Activated CD4-positive, alpha-beta T cell treated with anti-CD3 and anti-CD28 coated beads, Interleukin-2, amount 10 ng/mL, durations not matched to agents 24 days and 14 days (primary cell): ENCODE results near the gene RNF14. TPM values are rescaled to one million over a fixed set of nuclear protein-coding genes. Genes with fewer than 3 reads are reported as not detected.
A peak's percentile ranks its signal among the peaks of the same experiment; 100 is the strongest.

Source experiments
- DNase-seq: peaks from one replicate; pipeline ENCODE4 v3.0.0; 2022
- H3K27ac Mint-ChIP-seq: one replicate; pipeline ENCODE4 v1.8.0; 2022; ENCODE audit warnings: mild to moderate bottlenecking, mixed read lengths
- H3K27me3 Mint-ChIP-seq: one replicate; pipeline ENCODE4 v1.8.0; 2022; ENCODE audit warnings: mixed read lengths
- H3K36me3 Mint-ChIP-seq: one replicate; pipeline ENCODE4 v1.8.0; 2022; ENCODE audit warnings: low read depth, mild to moderate bottlenecking, mixed read lengths
- H3K4me1 Mint-ChIP-seq: one replicate; pipeline ENCODE4 v1.8.0; 2021; ENCODE audit warnings: mixed read lengths
- H3K4me3 Mint-ChIP-seq: one replicate; pipeline ENCODE4 v1.8.0; 2022; ENCODE audit warnings: mild to moderate bottlenecking, moderate library complexity, mixed read lengths
- H3K9me3 Mint-ChIP-seq: one replicate; pipeline ENCODE4 v1.8.0; 2021; ENCODE audit warnings: mixed read lengths
- intact Hi-C: fragments of 100-400 bp; cut with micrococcal nuclease; formaldehyde crosslinking; loops from one replicate; pipeline ENCODE4 v1.15.1; 2023
- total RNA-seq: library from RNA; stranded (reverse); gene quantifications from 2 replicates; pipeline ENCODE4 v1.2.3, GENCODE V29; 2022

RNF14 gene
- total RNA-seq, 1 donor from 2014 or later, result 32.2 TPM

DNA sequence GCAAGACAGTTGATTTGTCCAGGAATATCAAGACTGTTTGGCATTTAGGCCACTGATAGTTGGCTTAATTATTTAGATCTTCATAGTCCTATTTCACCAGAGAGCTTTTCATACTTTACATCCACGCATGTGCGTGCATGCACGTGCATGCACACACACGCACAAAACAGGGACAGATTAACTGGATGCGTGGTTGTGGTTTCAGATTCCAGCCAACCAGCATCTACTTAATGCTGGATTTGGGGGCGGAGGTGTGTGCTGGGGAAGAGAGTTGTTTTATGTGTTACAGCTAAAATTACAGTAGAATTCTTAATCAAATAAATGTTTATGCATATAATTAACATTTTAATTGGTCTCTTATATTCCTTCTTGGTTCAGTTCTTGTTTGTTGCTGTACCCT, 7.3 kb downstream of the RNF14 start:
- no peak overlapping the region for H3K27ac Mint-ChIP-seq
- intact Hi-C loops, result no loop called here
- peaks cover 48% of the 10 kb centered on the region for H3K36me3 Mint-ChIP-seq
- DNase-seq, result no peak
- H3K4me1 Mint-ChIP-seq, result peaks cover 17% of the 10 kb centered on the region
- no peak overlapping the region for H3K4me3 Mint-ChIP-seq
- no peaks in the 10 kb centered on the region for H3K27me3 Mint-ChIP-seq
- no peaks in the 10 kb centered on the region for H3K9me3 Mint-ChIP-seq

DNA sequence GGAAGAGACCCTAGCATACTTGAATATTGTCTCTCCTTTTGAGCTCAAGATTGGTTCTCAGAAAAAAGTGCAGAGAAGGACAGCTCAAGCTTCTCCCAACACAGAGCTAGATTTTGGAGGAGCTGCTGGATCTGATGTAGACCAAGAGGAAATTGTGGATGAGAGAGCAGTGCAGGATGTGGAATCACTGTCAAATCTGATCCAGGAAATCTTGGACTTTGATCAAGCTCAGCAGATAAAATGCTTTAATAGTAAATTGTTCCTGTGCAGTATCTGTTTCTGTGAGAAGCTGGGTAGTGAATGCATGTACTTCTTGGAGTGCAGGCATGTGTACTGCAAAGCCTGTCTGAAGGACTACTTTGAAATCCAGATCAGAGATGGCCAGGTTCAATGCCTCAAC, 9.5 kb downstream of the RNF14 start:
- Mint-ChIP-seq H3K27ac (no peak overlapping the region), H3K9me3 (no peaks in the 10 kb centered on the region), H3K27me3 (no peaks in the 10 kb centered on the region), H3K4me1 (peaks cover 12% of the 10 kb centered on the region), H3K36me3 (peaks cover 55% of the 10 kb centered on the region), H3K4me3 (no peak overlapping the region)
- intact Hi-C loops, result no loop called here
- DNase-seq, result no peak

DNA sequence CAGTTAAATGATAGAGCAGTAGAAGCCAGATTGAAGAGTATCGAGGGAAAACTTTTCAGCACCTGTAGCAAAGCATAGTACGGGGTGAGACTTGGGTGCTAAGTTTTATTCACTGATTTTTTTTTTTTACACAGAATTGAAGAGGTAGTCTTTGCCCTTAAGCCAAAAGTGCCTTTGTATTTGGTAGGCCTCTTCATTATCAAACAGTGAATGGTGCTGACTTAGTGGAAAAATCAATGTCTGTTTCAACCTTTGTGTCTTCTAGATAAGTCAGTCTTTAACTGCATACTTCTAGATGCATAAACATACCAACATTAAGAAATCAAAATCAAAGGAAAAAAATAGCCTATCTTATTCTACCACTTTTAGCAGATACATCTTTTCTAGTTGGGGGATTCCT, 13.7 kb downstream of the RNF14 start:
- no peak for DNase-seq
- Mint-ChIP-seq H3K27me3 (no peaks in the 10 kb centered on the region), H3K36me3 (peaks cover 60% of the 10 kb centered on the region), H3K27ac (no peak overlapping the region), H3K4me3 (no peak overlapping the region), H3K9me3 (no peaks in the 10 kb centered on the region), H3K4me1 (no peaks in the 10 kb centered on the region)
- intact Hi-C loops, result no loop called here

DNA sequence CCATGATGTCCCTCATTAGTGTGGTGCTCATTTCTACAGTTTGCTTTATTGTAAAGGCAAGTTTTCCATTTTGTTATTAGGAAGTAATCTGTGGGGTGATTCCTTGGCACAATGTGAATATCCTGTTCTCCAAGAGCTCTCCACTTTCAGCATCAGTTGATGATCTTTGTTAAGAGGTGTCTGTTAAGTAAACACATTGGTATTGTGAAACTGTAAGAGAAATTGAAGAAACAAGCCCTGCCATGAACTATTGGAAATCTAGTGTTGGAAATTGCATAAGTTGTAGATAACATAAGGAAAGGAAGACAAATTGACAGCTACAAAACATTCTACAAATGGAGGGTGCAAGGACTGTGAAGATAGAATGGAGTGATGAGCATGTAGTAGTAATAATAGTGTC, 17.2 kb downstream of the RNF14 start:
- Mint-ChIP-seq H3K27ac (no peak overlapping the region), H3K36me3 (peaks cover 39% of the 10 kb centered on the region), H3K4me1 (no peaks in the 10 kb centered on the region), H3K9me3 (no peaks in the 10 kb centered on the region), H3K27me3 (no peaks in the 10 kb centered on the region), H3K4me3 (no peak overlapping the region)
- no peak for DNase-seq
- intact Hi-C loops, result no loop called here

DNA sequence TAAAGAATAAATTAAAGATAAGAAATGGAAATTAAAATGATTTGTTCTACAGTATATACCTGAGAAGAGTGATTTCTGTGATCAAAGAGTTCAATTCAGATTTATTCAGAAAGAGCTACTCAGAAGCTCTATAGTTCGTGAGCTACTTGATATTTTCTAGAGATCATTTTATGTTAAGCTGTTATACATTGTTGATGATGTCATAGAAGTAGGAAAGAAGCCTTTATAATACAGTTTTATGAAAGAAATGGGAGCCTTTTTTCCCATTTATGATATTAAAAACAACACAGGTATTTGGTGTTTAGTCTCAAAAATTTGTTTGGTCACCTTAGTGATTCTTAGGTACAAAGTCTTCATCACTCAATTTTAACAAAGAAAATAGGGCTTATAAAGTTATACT, 20.8 kb downstream of the RNF14 start:
- Mint-ChIP-seq H3K4me3 (no peak overlapping the region), H3K9me3 (no peaks in the 10 kb centered on the region), H3K4me1 (peaks cover 3% of the 10 kb centered on the region), H3K27me3 (no peaks in the 10 kb centered on the region), H3K36me3 (peaks cover 37% of the 10 kb centered on the region), H3K27ac (no peak overlapping the region)
- intact Hi-C loops, result no loop called here
- no peak for DNase-seq

DNA sequence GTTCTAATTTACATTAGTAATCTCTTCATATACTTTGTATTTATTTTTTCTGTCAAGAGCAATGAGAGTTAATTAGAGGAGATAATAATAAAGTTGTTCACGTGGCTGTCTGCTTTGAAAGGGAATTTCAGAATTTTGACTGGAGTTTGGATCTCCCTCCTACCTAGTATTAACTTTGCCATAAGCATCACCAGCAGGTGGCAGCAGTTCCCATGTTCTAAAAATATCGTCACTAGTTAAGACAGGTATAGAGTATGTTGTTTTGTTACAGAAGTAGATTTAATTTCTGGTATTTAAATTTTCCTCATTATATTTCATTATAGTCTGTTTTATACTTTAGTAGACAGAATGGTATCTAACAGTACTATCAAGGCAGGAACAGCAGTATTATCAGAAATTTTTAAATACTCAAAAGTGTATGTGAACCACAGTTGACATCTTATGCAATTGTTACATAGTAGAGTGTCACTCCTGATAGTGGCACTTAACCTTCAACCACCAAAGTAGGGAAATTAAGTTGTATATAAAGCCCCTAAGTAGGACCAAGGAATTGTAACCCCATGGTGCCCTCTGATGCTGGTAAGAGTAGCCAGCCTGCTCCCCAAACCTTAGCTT, 23.6 kb downstream of the RNF14 start:
- no peaks in the 10 kb centered on the region for H3K9me3 Mint-ChIP-seq
- no peak overlapping the region for H3K4me3 Mint-ChIP-seq
- intact Hi-C loops, result loop anchor here (1.0 kb wide), 3 partner anchors 23 to 153 kb away; partner anchors contain the start of gene RNF14
- peaks cover 3% of the 10 kb centered on the region for H3K4me1 Mint-ChIP-seq
- no peak overlapping the region for H3K27ac Mint-ChIP-seq
- peaks cover 34% of the 10 kb centered on the region for H3K36me3 Mint-ChIP-seq
- no peaks in the 10 kb centered on the region for H3K27me3 Mint-ChIP-seq
- DNase-seq, result peak; percentile 93

DNA sequence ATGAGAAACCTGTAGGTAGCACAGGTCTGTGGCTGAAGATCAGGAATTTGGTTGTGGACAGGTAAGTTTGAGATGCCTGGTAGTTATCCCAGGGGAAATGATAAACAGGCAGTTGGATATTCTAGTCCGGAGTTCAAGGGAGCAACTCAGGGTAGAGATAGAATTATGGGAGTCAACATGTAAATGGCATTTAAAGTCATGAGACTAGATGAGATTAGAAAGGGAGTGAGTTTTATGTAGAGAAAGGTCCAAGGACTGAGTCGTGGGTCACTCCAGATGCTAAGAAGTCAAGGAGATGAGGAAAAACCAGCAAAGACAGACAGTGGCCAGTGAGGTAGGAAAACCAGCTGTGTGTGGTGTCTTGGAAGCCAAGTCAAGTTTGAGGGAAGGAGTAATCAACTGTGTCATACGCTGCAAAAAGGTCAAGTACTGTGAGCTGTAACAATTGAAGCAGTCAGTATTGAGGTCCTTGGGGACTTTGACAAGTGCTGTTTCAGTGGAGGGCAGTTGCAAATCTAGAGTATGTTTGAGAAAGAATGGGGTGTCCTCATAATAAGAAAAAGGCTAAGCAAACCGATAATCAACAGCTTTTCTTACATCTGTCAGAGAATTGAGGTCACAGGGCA, 25.7 kb downstream of the RNF14 start:
- no peak for DNase-seq
- intact Hi-C loops, result no loop called here
- Mint-ChIP-seq H3K36me3 (peaks cover 35% of the 10 kb centered on the region), H3K4me3 (no peak overlapping the region), H3K4me1 (peaks cover 3% of the 10 kb centered on the region), H3K27me3 (no peaks in the 10 kb centered on the region), H3K9me3 (no peaks in the 10 kb centered on the region), H3K27ac (no peak overlapping the region)

DNA sequence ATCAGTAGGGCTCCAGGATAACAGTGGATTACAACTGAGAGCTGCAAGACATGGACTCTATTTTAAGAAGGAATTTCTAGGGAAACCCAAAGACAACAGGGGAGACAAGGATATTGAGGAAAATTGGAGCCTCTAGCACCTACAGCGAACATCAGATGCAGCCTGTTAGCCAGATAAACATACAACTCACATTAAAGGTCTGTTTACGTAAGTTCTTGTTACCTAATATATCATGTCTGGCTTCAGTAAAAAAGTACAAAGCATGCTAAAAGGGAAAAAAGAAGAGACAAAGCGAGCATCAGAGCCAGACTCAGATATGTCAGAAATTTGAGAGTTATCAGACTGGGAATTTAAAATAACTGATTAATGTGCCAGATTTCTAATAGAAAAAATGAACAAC, 26.8 kb downstream of the RNF14 start:
- H3K9me3 Mint-ChIP-seq, result no peaks in the 10 kb centered on the region
- no peaks in the 10 kb centered on the region for H3K27me3 Mint-ChIP-seq
- intact Hi-C loops, result no loop called here
- no peak overlapping the region for H3K27ac Mint-ChIP-seq
- peaks cover 8% of the 10 kb centered on the region for H3K4me1 Mint-ChIP-seq
- peaks cover 40% of the 10 kb centered on the region for H3K36me3 Mint-ChIP-seq
- no peak for DNase-seq
- H3K4me3 Mint-ChIP-seq, result no peak overlapping the region

DNA sequence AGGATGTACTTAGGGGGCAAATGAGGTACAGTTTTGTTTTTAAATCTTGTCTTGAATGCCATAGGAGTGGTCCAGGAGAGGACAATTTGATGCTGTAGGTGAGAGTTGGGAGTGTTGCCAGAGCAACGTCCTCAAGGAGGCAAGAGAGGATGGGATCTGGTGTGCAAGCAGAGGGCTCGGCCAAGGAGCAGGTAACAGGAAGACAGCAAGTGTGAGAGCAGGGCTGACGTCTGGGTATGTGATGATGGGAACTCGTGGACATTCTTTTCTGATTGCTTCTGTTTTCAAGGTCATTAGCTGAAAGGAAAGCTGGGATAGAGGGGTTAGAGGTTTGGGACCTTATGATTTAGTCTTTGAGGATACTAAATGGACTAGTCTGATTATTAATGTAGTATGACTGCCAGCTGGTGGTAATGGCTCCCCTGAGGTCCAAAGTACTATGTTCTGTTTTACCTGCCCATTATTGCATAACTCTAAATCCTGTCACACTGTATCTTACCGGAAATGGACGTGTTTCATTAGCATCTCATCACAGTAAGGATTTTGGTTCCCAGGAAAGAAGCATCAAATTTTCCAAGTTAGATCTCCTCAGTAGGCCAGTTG, 28.6 kb downstream of the RNF14 start:
- intact Hi-C loops, result no loop called here
- Mint-ChIP-seq H3K4me1 (peaks cover 17% of the 10 kb centered on the region), H3K27me3 (no peaks in the 10 kb centered on the region), H3K9me3 (no peaks in the 10 kb centered on the region), H3K36me3 (peaks cover 51% of the 10 kb centered on the region), H3K27ac (peak overlapping the region; percentile 31), H3K4me3 (no peak overlapping the region)
- no peak for DNase-seq

DNA sequence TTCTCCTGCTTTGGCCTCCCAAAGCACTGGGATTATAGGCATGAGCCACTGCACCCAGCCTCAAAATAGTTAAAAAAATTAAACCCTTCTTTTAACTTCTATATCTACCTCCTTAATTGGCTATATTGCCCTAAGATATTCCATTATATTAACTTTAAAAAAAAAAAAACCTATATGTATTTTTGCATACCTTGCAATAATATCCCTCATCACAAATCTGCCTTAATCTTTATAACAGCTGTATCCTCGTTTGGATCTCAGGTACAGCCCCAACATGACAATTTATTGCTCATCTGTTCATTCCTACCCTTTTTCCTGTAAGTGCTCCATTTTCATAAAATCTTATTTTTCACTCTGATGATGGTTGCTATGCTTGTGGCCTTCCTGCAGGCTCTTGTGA, 31.3 kb downstream of the RNF14 start:
- intact Hi-C loops, result loop anchor here (2.0 kb wide), 1 partner anchor 15 kb away; no protein-coding TSS in a partner anchor
- H3K36me3 Mint-ChIP-seq, result peaks cover 56% of the 10 kb centered on the region

DNA sequence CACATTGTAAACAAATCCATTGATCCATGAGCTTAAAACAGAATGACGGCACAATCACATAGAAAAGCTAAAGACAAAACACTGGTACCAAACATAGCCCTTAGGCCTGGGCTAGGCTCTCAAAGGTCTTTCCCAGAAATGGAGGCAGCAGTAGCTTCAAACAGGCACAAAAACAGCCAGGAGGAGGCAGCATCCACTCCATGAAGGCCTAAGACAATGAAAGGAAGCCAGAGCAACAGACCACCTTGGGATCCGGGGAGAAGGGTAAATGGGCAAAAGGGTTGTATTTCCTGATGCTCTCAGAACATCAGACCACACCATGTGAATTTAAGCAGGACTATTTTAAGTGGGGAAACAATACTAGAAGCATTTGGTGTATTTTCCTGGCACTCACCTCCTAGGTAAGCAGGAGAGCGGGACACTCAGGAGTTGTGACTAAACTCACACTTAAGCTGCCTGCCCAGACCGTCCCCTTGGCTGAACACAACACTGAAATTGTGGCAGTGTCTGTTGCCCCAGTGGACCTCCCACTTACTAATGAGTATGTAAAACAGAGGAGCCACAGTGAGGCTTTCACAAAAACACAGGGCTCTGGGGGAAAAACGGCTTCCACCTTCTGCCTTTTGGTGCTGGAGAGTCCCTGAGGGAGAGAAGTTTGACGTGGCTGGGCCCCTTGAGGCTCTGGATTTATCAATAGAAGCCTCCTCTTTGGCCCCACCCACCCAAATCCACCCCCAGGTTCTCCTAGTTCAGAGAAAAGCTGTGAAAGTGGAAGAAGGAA, 32.0 kb downstream of the RNF14 start:
- Mint-ChIP-seq H3K36me3 (peaks cover 59% of the 10 kb centered on the region), H3K9me3 (no peaks in the 10 kb centered on the region), H3K27me3 (no peaks in the 10 kb centered on the region), H3K4me3 (no peak overlapping the region), H3K27ac (peak overlapping the region; percentile 90), H3K4me1 (peaks cover 41% of the 10 kb centered on the region)
- no peak for DNase-seq
- intact Hi-C loops, result loop anchor here (2.0 kb wide), 1 partner anchor 14 kb away; no protein-coding TSS in a partner anchor

More for the DNA sequence above, 31.3 kb downstream of the RNF14 start:
- no peak overlapping the region for H3K4me3 Mint-ChIP-seq
- H3K9me3 Mint-ChIP-seq, result no peaks in the 10 kb centered on the region
- DNase-seq, result no peak
- H3K27me3 Mint-ChIP-seq, result no peaks in the 10 kb centered on the region
- H3K4me1 Mint-ChIP-seq, result peaks cover 34% of the 10 kb centered on the region
- peak overlapping the region; percentile 90 for H3K27ac Mint-ChIP-seq

DNA sequence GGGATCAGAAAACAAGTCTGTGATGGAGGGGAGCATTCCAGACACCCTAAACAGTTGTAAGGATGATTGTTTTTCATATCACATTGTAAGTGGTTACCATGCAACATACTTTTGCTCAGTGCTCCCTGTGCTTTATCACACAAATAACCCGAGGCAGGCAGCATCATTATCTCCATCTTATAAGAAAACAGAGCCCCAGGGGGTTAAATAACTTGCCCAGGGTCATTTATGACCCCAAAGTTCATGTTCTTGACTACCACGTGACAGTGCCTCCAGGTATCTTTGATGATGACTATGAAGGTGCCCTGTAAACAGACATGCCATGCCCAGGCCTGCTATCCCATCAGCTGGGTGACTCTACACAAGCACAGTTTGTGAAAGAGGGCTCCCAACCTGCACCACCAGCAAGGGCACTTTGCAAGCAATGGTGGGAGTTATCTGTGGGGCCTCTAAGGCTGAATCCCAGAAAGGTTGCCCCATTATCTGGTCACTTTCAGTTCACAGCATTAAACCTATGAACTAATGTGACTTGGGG, 34.4 kb downstream of the RNF14 start:
- DNase-seq, result no peak
- Mint-ChIP-seq H3K36me3 (peaks cover 73% of the 10 kb centered on the region), H3K9me3 (peaks cover 3% of the 10 kb centered on the region), H3K27ac (peak overlapping the region; percentile 86), H3K4me1 (peaks cover 64% of the 10 kb centered on the region), H3K27me3 (no peaks in the 10 kb centered on the region), H3K4me3 (peak overlapping the region; percentile 68)
- intact Hi-C loops, result no loop called here

DNA sequence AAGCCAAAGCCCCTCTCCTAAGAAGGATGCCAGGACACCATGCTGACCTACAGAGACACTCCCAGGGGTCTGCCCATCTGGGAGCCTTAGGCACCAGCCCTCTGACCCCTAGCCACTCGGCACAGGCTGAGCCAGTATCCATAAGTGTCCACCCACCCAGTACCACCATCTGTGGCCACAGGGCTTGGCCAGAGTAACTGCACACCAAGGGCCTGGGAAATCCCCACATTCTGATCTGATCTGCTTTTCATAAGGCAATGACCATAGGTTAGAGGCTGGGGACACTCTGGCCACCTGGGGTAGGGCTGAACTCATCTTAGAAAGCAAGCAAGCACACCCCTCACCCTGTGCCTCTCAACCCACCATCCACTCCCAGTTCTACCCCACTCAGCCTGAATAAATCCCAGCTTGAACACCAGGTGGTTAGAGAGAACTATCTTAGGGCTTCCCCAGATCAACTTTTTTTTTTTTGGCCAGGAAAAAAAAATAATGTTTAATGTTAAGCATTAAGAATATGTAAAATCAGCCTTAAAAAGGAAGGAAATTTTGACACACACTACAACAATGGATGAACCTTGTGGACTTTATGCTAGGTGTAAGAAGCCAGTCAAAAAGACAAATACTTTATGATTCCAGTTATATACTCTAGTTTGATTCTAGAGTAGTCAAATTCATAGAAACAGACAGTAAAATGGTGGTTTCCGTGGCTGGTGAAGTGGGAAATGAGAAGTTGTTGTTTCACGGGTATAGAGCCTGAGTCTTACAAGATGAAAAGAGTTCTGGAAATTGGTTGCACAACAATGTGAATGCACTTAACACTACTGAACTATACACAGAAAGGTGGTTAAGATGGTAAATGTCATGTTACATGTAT, 37.7 kb downstream of the RNF14 start:
- Mint-ChIP-seq H3K4me1 (peaks cover 69% of the 10 kb centered on the region), H3K27ac (peak overlapping the region; percentile 96), H3K27me3 (no peaks in the 10 kb centered on the region)

More for the DNA sequence above, 37.7 kb downstream of the RNF14 start:
- intact Hi-C loops, result loop anchor here (1.0 to 2.0 kb wide), 2 partner anchors 10 to 102 kb away; partner anchors contain the start of gene NDFIP1
- DNase-seq, result peak; percentile 86
- H3K4me3 Mint-ChIP-seq, result peak overlapping the region; percentile 80
- H3K9me3 Mint-ChIP-seq, result peaks cover 3% of the 10 kb centered on the region
- peaks cover 80% of the 10 kb centered on the region for H3K36me3 Mint-ChIP-seq
